Large intestine (tissue), 3 donors: ENCODE results near the gene ARRDC5. TPM values are rescaled to one million over a fixed set of nuclear protein-coding genes. Genes with fewer than 3 reads are reported as not detected.
"Not testable (repeated sequence)": the region's sequence is repeated elsewhere in the genome, so short reads cannot be mapped to it uniquely, and the experiment has no call there.

Experiments used
- DNase-seq, 2 donors: peaks; one replicate each; pipeline versions ENCODE4 v3.0.0 to v3.0.0-alpha.2; 2013
- H3K27ac ChIP-seq: one replicate; pipeline ENCODE4 v1.5.1; 2013; ENCODE audit warnings: low read length
- H3K27me3 ChIP-seq: 2 replicates; pipeline ENCODE4 v1.6.1; 2013; ENCODE audit warnings: low read length; ENCODE audit not compliant: control insufficient read depth, insufficient read depth
- H3K36me3 ChIP-seq: 2 replicates; pipeline ENCODE4 v1.6.1; 2013; ENCODE audit warnings: low read length; ENCODE audit not compliant: control insufficient read depth, insufficient read depth
- H3K4me1 ChIP-seq: one replicate; pipeline ENCODE4 v1.6.1; 2013; ENCODE audit warnings: low read length; ENCODE audit not compliant: control insufficient read depth, insufficient read depth
- H3K4me3 ChIP-seq: one replicate; pipeline ENCODE4 v1.5.1; 2013; ENCODE audit warnings: low read length
- H3K9me3 ChIP-seq: one replicate; pipeline ENCODE4 v1.6.1; 2013; ENCODE audit warnings: mild to moderate bottlenecking, low read depth, low read length, moderate library complexity; ENCODE audit not compliant: control insufficient read depth
- WGBS: methylation state at CpG from one replicate; pipeline ENCODE4 v1.1.5; 2013; ENCODE audit warnings: low lambda C conversion rate; ENCODE audit not compliant: insufficient coverage; 5-methylcytosine and 5-hydroxymethylcytosine counted together
- polyA plus RNA-seq: library from polyadenylated mRNA; unstranded; fragments of 120-200 nt; gene quantifications from one replicate; pipeline ENCODE4 v1.2.1, GENCODE V29; 2013

Gene ARRDC5
- polyA plus RNA-seq, 1 donor = 0.15 TPM

- Histone ChIP-seq H3K27ac (peak overlapping the region; percentile 29), H3K27me3 (no peaks in the 10 kb centered on the region), H3K36me3 (no peaks in the 10 kb centered on the region), H3K9me3 (no peaks in the 10 kb centered on the region), H3K4me3 (no peak overlapping the region), H3K4me1 (peaks cover 19% of the 10 kb centered on the region)
- DNase-seq = peak; percentile 62 to 76
- WGBS = no CpG with 5 or more reads among the region's 10 CpGs
Observed at GRCh38 chr19:4870025-4870700, 32.5 kb downstream of the ARRDC5 start.

- peak overlapping the region; percentile 19 for H3K27ac ChIP-seq
- no peaks in the 10 kb centered on the region for H3K27me3 ChIP-seq
- H3K4me3 ChIP-seq = no peak overlapping the region
- H3K4me1 ChIP-seq = peaks cover 19% of the 10 kb centered on the region
- DNase-seq = no peak
- no peaks in the 10 kb centered on the region for H3K9me3 ChIP-seq
- peaks cover 4% of the 10 kb centered on the region for H3K36me3 ChIP-seq
- no CpG with 5 or more reads among the region's 10 CpGs for WGBS
Observed at GRCh38 chr19:4868286-4868834, 34.3 kb downstream of the ARRDC5 start.

- WGBS = no CpG with 5 or more reads among the region's 46 CpGs
- Histone ChIP-seq H3K36me3 (peaks cover 4% of the 10 kb centered on the region), H3K4me3 (peak within 1 kb of the TSS; percentile 89), H3K9me3 (no peaks in the 10 kb centered on the region), H3K27ac (peak within 1 kb of the TSS; percentile 85), H3K27me3 (no peaks in the 10 kb centered on the region), H3K4me1 (peaks cover 19% of the 10 kb centered on the region)
- DNase-seq = peak; percentile 93 to 96
Observed at GRCh38 chr19:4867534-4868285, 35.0 kb downstream of the ARRDC5 start, which contains the start of gene PLIN3. PLIN3 (minus strand) TSS chr19:4867667; CDS start chr19:4861394, 6,273 bp downstream.

- H3K36me3 ChIP-seq = peaks cover 6% of the 10 kb centered on the region
- WGBS = no CpG with 5 or more reads among the region's 22 CpGs
Observed at GRCh38 chr19:4866595-4867424, 35.9 kb downstream of the ARRDC5 start.

GRCh38 chr19:4861147-4861546 is 41.5 kb downstream of the ARRDC5 start:
- WGBS = no CpG with 5 or more reads among the region's 10 CpGs
- Histone ChIP-seq H3K4me3 (peak overlapping the region; percentile 40), H3K9me3 (no peaks in the 10 kb centered on the region), H3K27ac (peak overlapping the region; percentile 89), H3K36me3 (peaks cover 39% of the 10 kb centered on the region), H3K4me1 (peaks cover 25% of the 10 kb centered on the region), H3K27me3 (no peaks in the 10 kb centered on the region)
- DNase-seq = peak; percentile 96 to 99

More at GRCh38 chr19:4866595-4867424, 35.9 kb downstream of the ARRDC5 start:
- peak in 1 of 2 donors; percentile 65 for DNase-seq
- Histone ChIP-seq H3K27ac (peak overlapping the region; percentile 85), H3K27me3 (no peaks in the 10 kb centered on the region), H3K9me3 (no peaks in the 10 kb centered on the region), H3K4me1 (peaks cover 22% of the 10 kb centered on the region), H3K4me3 (peak overlapping the region; percentile 89)

GRCh38 chr19:4859697-4860096 is 43.0 kb downstream of the ARRDC5 start:
- H3K4me3 ChIP-seq = no peak overlapping the region
- no peak for DNase-seq
- no peaks in the 10 kb centered on the region for H3K27me3 ChIP-seq
- WGBS = no CpG with 5 or more reads among the region's 11 CpGs
- H3K4me1 ChIP-seq = peaks cover 23% of the 10 kb centered on the region
- H3K27ac ChIP-seq = no peak overlapping the region
- H3K36me3 ChIP-seq = peaks cover 46% of the 10 kb centered on the region
- no peaks in the 10 kb centered on the region for H3K9me3 ChIP-seq

- WGBS = no CpG with 5 or more reads among the region's 12 CpGs
- not testable (repeated sequence) for DNase-seq, H3K4me3 ChIP-seq, H3K27ac ChIP-seq, H3K27me3 ChIP-seq, H3K9me3 ChIP-seq
- Histone ChIP-seq H3K36me3 (peaks cover 61% of the 10 kb centered on the region), H3K4me1 (peaks cover 17% of the 10 kb centered on the region)
Observed at GRCh38 chr19:4856468-4856867, 46.2 kb downstream of the ARRDC5 start.

- WGBS = 100% methylated on average over 2 of the region's 8 CpGs
- H3K4me1 ChIP-seq, H3K27ac ChIP-seq, H3K27me3 ChIP-seq, H3K4me3 ChIP-seq, H3K9me3 ChIP-seq, DNase-seq: not testable (repeated sequence)
- peaks cover 66% of the 10 kb centered on the region for H3K36me3 ChIP-seq
Observed at GRCh38 chr19:4853506-4853905, 49.2 kb downstream of the ARRDC5 start.

- WGBS = 86% methylated on average over 1 of the region's 6 CpGs
- Histone ChIP-seq H3K36me3 (peaks cover 72% of the 10 kb centered on the region), H3K4me3 (no peak overlapping the region), H3K9me3 (no peaks in the 10 kb centered on the region), H3K27ac (no peak overlapping the region), H3K27me3 (no peaks in the 10 kb centered on the region), H3K4me1 (peaks cover 4% of the 10 kb centered on the region)
- DNase-seq = no peak
Observed at GRCh38 chr19:4852484-4852883, 50.2 kb downstream of the ARRDC5 start.
